Activated CD4-positive, alpha-beta memory T cell treated with anti-CD3 and anti-CD28 coated beads for 36 hours (primary cell): ENCODE measurements around the gene DNPH1. TPM values are rescaled to one million over a fixed set of nuclear protein-coding genes. Genes with fewer than 3 reads are reported as not detected.

Experiments
- CTCF ChIA-PET: fragments of 350-600 bp; sonication (Branson Sonifier 250); formaldehyde crosslinking; loops from one replicate; lab custom pipeline; 2021; ENCODE audit warnings: antibody characterized with exemption, inconsistent platforms; lab: Charles Lee
- POLR2A ChIA-PET: fragments of 350-600 bp; sonication (Branson Sonifier 250); formaldehyde crosslinking; loops from one replicate; lab custom pipeline; 2021; ENCODE audit warnings: antibody characterized with exemption; lab: Charles Lee
- DNase-seq: peaks from one replicate; pipeline ENCODE4 v3.0.0-alpha.2; 2020
- H3K27ac Mint-ChIP-seq: one replicate; pipeline ENCODE4 v1.8.0; 2021; ENCODE audit warnings: mixed read lengths
- H3K27me3 Mint-ChIP-seq: one replicate; pipeline ENCODE4 v1.8.0; 2021; ENCODE audit warnings: mixed read lengths
- H3K36me3 Mint-ChIP-seq: one replicate; pipeline ENCODE4 v1.8.0; 2021; ENCODE audit warnings: mixed read lengths
- H3K4me1 Mint-ChIP-seq: one replicate; pipeline ENCODE4 v1.8.0; 2021; ENCODE audit warnings: low read depth, mixed read lengths
- H3K4me3 Mint-ChIP-seq: one replicate; pipeline ENCODE4 v1.8.0; 2021; ENCODE audit warnings: mild to moderate bottlenecking, mixed read lengths
- H3K9me3 Mint-ChIP-seq: one replicate; pipeline ENCODE4 v1.8.0; 2021; ENCODE audit warnings: mixed read lengths
- intact Hi-C: fragments of 100-400 bp; cut with micrococcal nuclease; formaldehyde crosslinking; loops from one replicate; pipeline ENCODE4 v1.15.1; 2023
- total RNA-seq, 2 experiments: library from RNA; stranded (reverse); gene quantifications; one replicate each; pipeline ENCODE4 v1.2.3, GENCODE V29; 2021

Gene DNPH1
- total RNA-seq, 2 experiments from 2014 or later, result 57.5 to 57.9 TPM

DNA sequence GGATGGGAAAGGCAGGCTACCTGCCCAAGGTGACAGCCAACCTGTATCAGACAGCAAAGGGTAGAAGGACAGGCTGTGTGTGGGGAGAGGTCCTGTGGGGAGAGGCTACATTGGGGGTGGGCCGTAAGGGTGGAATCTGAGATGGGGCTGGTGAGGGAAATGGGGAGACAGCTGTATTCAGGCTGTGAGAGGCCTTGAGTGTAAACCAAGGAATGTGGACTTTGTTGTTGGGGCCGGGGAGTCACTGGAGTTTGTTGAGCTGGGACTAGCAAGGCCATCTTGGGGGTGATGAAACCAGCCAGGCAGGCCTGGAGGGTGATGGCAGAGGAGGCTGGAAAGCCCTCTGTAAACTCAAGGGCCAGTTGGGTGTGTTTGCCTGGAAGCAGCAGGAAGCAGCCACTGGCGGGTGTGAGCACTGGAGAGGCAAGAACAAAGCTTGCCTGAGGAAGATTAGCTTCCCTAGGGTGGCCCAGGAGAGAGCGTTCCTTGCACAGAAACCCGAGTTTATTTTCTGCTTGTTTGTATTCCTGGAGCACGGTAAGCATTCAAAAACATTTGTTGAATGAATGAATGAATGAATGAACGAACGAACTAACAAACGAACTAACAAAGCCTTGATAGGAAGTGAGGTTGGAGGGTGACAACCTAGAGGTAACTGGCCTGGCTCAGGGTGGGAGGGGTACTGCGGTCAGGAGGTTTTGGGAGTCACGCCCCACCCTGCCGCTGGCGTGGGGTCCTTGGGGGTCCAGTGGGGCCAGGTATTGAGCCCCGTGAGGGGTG, 32.9 kb upstream of the DNPH1 start:
- Mint-ChIP-seq H3K27ac (no peak overlapping the region), H3K27me3 (no peaks in the 10 kb centered on the region), H3K36me3 (no peaks in the 10 kb centered on the region), H3K4me3 (no peak overlapping the region), H3K4me1 (peaks cover 7% of the 10 kb centered on the region), H3K9me3 (no peaks in the 10 kb centered on the region)
- POLR2A ChIA-PET, result no interaction called here
- CTCF ChIA-PET, result interaction anchor here (0.6 to 6.1 kb wide), 7 partner anchors 52 to 246 kb away, joined by 3 to 60 read pairs (median 7); partner anchors contain the start of gene LRRC73
- DNase-seq, result no peak
- intact Hi-C loops, result no loop called here

DNA sequence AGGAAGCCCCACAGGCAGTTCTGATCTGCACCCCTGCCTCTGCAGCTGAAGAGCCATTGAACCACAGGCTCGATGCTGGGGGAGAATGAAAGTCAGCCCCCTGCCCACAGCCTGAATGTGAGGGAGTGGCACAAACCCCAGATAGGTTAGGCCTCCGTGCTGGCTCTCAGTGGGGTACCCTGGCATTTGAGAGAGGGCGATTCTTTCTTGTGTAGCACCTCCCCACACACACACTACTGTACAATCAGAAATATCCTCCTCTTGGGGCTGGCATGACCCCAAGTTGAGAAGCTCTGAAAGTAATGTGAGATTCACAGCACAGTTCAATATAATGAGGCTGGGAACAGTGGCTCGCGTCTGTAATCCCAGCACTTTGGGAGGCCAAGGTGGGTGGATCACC, 31.9 kb upstream of the DNPH1 start:
- DNase-seq, result no peak
- Mint-ChIP-seq H3K36me3 (no peaks in the 10 kb centered on the region), H3K9me3 (no peaks in the 10 kb centered on the region), H3K27me3 (peaks cover 2% of the 10 kb centered on the region), H3K27ac (no peak overlapping the region), H3K4me1 (peaks cover 9% of the 10 kb centered on the region), H3K4me3 (no peak overlapping the region)
- CTCF ChIA-PET, result interaction anchor here (0.6 to 6.1 kb wide), 5 partner anchors 15 to 247 kb away, joined by 3 to 60 read pairs (median 7); partner anchors contain the start of genes CRIP3 and LRRC73
- POLR2A ChIA-PET, result no interaction called here
- intact Hi-C loops, result no loop called here

GRCh38 chr6:43260791-43261190, 31.5 kb upstream of the DNPH1 start:
- Mint-ChIP-seq H3K36me3 (no peaks in the 10 kb centered on the region), H3K27me3 (peaks cover 2% of the 10 kb centered on the region), H3K9me3 (no peaks in the 10 kb centered on the region), H3K4me1 (peaks cover 9% of the 10 kb centered on the region), H3K27ac (no peak overlapping the region), H3K4me3 (no peak overlapping the region)
- DNase-seq, result no peak
- intact Hi-C loops, result no loop called here
- ChIA-PET POLR2A (no interaction called here), CTCF (interaction anchor here (0.6 to 6.1 kb wide), 4 partner anchors 15 to 247 kb away, joined by 3 to 60 read pairs (median 6); partner anchors contain the start of genes CRIP3 and LRRC73)

GRCh38 chr6:43258807-43259686, 29.8 kb upstream of the DNPH1 start:
- POLR2A ChIA-PET, result no interaction called here
- Mint-ChIP-seq H3K27me3 (peaks cover 2% of the 10 kb centered on the region), H3K9me3 (no peaks in the 10 kb centered on the region), H3K4me3 (no peak overlapping the region), H3K4me1 (peaks cover 12% of the 10 kb centered on the region), H3K27ac (no peak overlapping the region), H3K36me3 (no peaks in the 10 kb centered on the region)
- CTCF ChIA-PET, result interaction anchor here (0.7 to 1.0 kb wide), 3 partner anchors 139 to 247 kb away, joined by 3 read pairs; no protein-coding TSS in a partner anchor
- intact Hi-C loops, result no loop called here
- no peak for DNase-seq

DNA sequence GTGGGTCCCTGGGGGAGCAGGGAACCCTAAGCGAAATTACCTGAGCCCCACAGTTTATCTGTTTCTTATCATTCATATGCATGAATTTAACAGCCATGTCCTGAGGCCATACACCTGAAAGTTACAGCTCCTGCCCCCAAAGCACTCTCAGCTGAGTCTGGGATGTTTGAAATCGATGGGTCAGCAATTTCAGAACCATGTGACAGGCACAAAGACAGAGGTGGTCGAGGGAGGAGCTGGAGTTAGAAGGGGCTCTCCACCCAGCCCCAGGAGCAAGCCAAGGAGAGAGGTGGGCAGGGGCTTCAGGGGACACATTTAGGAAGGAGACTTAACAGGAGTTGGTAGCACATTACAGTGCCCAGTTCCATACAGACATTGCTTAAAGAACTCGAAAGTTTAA, 28.9 kb upstream of the DNPH1 start:
- DNase-seq, result no peak
- H3K27me3 Mint-ChIP-seq, result peaks cover 3% of the 10 kb centered on the region
- ChIA-PET POLR2A (no interaction called here), CTCF (interaction anchor here (1.0 kb wide), 1 partner anchor 248 kb away, joined by 3 read pairs; no protein-coding TSS in a partner anchor)
- intact Hi-C loops, result no loop called here
- H3K9me3 Mint-ChIP-seq, result no peaks in the 10 kb centered on the region
- peaks cover 12% of the 10 kb centered on the region for H3K4me1 Mint-ChIP-seq
- no peak overlapping the region for H3K4me3 Mint-ChIP-seq
- H3K27ac Mint-ChIP-seq, result no peak overlapping the region
- H3K36me3 Mint-ChIP-seq, result no peaks in the 10 kb centered on the region

DNA sequence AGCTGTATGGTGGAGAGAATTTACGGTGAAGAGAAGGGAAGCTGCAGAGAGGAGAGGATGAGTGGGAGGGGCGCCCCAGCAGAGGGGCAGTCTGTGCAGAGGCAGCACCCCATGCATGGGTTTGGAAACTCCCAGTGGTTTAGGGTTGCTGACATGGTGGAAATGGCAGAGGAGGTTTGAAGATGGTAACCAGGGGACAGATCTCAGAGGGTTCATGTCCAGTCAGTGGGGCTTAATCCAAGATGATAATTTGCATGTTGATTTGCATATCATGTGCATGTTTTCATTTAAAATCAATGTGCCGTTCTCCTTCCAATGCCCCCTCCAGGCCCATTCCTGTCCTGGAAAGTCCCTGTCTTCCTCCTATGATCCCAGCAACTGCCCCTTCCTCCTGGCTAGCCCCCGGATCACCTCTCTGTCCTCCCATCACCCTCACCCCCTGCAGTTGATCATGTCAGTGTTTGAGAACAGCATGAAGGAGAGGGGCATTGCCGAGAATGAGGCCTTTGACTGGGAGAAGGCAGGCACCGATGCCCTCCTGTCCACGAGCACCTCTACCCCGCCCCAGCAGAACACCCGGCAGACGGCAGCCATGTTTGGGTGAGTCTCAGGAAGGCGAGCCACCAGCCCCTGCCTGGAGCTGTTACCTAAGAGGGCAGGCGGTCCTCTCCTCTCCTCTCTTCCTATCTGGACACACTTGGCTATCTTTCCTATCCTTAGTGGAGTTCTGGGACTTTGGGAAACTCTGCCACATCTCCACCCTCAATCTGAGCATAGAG, 28.3 kb upstream of the DNPH1 start:
- intact Hi-C loops, result no loop called here
- peak; percentile 45 for DNase-seq
- Mint-ChIP-seq H3K36me3 (no peaks in the 10 kb centered on the region), H3K4me3 (no peak overlapping the region), H3K9me3 (no peaks in the 10 kb centered on the region), H3K27ac (no peak overlapping the region), H3K27me3 (peaks cover 6% of the 10 kb centered on the region), H3K4me1 (peaks cover 12% of the 10 kb centered on the region)
- ChIA-PET CTCF (interaction anchor here (0.8 to 1.4 kb wide), 3 partner anchors 29 to 248 kb away, joined by 3 to 5 read pairs (median 3); partner anchors contain the start of gene DNPH1), POLR2A (interaction anchor here (0.6 kb wide), 1 partner anchor 19 kb away, joined by 4 read pairs; no protein-coding TSS in a partner anchor)

DNA sequence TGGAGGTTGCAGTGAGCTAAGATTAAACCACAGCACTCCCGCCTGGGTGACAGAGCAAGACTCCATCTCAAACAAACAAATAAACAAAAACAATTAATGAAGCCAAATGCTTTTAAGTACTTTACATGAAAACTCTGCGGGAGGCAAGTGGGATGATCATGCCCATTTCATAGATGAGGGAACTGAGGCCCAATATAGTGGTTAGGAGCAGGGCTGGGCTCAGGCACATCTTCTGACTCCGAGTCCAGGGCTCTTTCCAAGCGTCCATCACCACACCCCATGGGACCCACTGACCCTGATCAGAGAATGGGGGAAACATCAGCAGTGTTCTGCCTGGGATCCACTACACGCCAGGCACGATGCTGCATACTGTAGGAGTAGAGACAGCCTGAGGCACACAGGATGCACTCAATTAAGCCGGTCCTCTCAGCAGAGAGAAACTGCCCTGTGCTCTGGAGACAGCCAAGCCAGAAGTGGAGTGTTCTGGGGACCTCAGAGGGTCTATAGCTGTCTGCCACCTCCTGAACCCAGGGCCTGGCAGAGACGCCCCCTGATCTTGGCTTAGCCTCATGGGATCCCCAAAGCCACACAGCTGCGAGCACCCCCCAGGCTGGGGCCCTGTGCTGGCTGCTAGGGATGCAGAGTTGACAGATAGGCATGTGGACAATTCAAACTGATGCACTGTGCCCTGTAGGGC, 27.5 kb upstream of the DNPH1 start:
- Mint-ChIP-seq H3K9me3 (no peaks in the 10 kb centered on the region), H3K4me1 (peaks cover 12% of the 10 kb centered on the region), H3K4me3 (no peak overlapping the region), H3K27me3 (peaks cover 9% of the 10 kb centered on the region), H3K27ac (no peak overlapping the region), H3K36me3 (no peaks in the 10 kb centered on the region)
- POLR2A ChIA-PET, result interaction anchor here (0.6 kb wide), 2 partner anchors 18 to 29 kb away, joined by 3 to 4 read pairs; no protein-coding TSS in a partner anchor
- intact Hi-C loops, result no loop called here
- CTCF ChIA-PET, result interaction anchor here (0.8 to 1.4 kb wide), 2 partner anchors 28 to 141 kb away, joined by 3 to 5 read pairs; partner anchors contain the start of gene DNPH1
- DNase-seq, result no peak

DNA sequence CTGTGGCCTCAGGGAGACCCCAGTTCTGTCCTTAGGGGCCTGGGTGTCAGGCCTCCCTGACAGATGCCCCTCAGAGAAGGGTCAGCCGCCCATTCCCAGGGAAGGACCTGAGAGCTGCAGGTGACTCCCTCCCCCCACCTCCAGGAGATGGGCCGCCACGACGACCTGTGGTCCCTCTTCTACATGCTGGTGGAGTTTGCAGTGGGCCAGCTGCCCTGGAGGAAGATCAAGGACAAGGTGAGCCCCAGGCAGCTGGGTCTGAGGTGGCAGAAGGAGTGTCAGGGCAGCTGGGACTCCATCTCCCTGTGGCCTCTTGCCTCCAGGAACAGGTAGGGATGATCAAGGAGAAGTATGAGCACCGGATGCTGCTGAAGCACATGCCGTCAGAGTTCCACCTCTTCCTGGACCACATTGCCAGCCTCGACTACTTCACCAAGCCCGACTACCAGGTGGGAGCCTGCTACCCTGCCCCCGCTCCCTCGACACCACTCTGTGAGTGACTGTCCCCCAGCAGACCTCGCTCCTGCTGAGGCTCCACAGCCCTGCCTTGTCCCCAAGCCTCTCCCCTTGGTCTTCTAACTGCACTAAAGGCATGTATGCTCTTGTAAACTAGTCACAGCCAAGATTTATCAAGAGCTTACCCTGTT, 26.2 kb upstream of the DNPH1 start:
- Mint-ChIP-seq H3K36me3 (no peaks in the 10 kb centered on the region), H3K9me3 (no peaks in the 10 kb centered on the region), H3K4me3 (no peak overlapping the region), H3K27me3 (peaks cover 15% of the 10 kb centered on the region), H3K4me1 (peaks cover 17% of the 10 kb centered on the region), H3K27ac (no peak overlapping the region)
- ChIA-PET CTCF (interaction anchor here (1.4 kb wide), 1 partner anchor 143 kb away, joined by 5 read pairs; no protein-coding TSS in a partner anchor), POLR2A (no interaction called here)
- DNase-seq, result no peak
- intact Hi-C loops, result no loop called here

DNA sequence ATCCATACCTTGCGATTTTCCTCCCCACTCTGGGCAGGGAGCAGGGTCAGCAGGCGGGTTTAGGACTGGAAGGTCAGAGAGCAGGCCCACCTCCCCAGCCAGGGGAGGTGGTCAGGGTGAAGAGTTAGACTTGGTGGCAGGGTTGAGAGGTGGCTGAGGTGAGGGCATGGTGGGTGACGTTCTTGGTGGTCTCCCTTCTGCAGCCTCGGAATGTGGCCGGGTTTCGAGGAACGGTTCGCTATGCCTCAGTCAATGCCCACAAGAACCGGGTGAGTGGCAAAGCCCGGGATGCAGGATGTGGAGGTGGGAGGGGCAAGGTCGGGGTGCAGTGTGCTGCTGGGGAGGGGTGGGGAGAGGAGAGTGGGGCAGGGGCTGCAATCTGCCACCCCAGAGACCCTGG, 25.6 kb upstream of the DNPH1 start:
- H3K36me3 Mint-ChIP-seq, result no peaks in the 10 kb centered on the region
- ChIA-PET POLR2A (no interaction called here), CTCF (interaction anchor here (1.1 to 1.4 kb wide), 3 partner anchors 8 to 173 kb away, joined by 3 to 11 read pairs (median 5); partner anchors contain the start of genes ABCC10 and DNPH1)
- no peak for DNase-seq
- peaks cover 15% of the 10 kb centered on the region for H3K27me3 Mint-ChIP-seq
- peaks cover 17% of the 10 kb centered on the region for H3K4me1 Mint-ChIP-seq
- no peaks in the 10 kb centered on the region for H3K9me3 Mint-ChIP-seq
- intact Hi-C loops, result no loop called here
- no peak overlapping the region for H3K4me3 Mint-ChIP-seq
- no peak overlapping the region for H3K27ac Mint-ChIP-seq

GRCh38 chr6:43254138-43254817, 25.0 kb upstream of the DNPH1 start:
- intact Hi-C loops, result no loop called here
- peak; percentile 52 for DNase-seq
- CTCF ChIA-PET, result interaction anchor here (1.1 to 1.4 kb wide), 3 partner anchors 9 to 173 kb away, joined by 3 to 11 read pairs (median 5); partner anchors contain the start of genes ABCC10 and DNPH1
- H3K4me3 Mint-ChIP-seq, result no peak overlapping the region
- POLR2A ChIA-PET, result interaction anchor here (0.8 kb wide), 1 partner anchor 16 kb away, joined by 3 read pairs; no protein-coding TSS in a partner anchor
- peaks cover 17% of the 10 kb centered on the region for H3K4me1 Mint-ChIP-seq
- peaks cover 15% of the 10 kb centered on the region for H3K27me3 Mint-ChIP-seq
- no peaks in the 10 kb centered on the region for H3K9me3 Mint-ChIP-seq
- no peaks in the 10 kb centered on the region for H3K36me3 Mint-ChIP-seq
- H3K27ac Mint-ChIP-seq, result no peak overlapping the region
